A549 (cell line): ENCODE results near the gene AFF2. TPM values are rescaled to one million over a fixed set of nuclear protein-coding genes. Genes with fewer than 3 reads are reported as not detected.

Source experiments
- ATAC-seq, 2 experiments: fragments of 200-7000 bp in 1 of 2; fragments of >200 bp in 1 of 2; cut with Nextera tagmentation in 1 of 2; cut with Tn5 transposase in 1 of 2; 3 replicates each; pipeline versions ENCODE4 v1.8.0 to v1.9.1; 2018 to 2020; ENCODE audit warnings: mild to moderate bottlenecking in 1 of 2, moderate library complexity in 1 of 2
- CTCF ChIA-PET: fragments of 300-600 bp; sonication (Branson Sonifier 250); formaldehyde crosslinking; extraction: SDS; loops from one replicate; lab custom pipeline; 2021; ENCODE audit warnings: antibody characterized with exemption, inconsistent platforms; lab: Yijun Ruan, JAX
- POLR2A ChIA-PET: fragments of 350-600 bp; formaldehyde crosslinking; extraction: SDS; loops from one replicate; lab custom pipeline; 2021; ENCODE audit warnings: antibody characterized with exemption, inconsistent platforms; lab: Yijun Ruan, JAX
- DNase-seq, 2 experiments: peaks; one replicate each; pipeline versions ENCODE4 v3.0.0 to v3.0.0-alpha.2; 2011 to 2016; ENCODE audit warnings: low read depth in 1 of 2, low spot score in 1 of 2
- FAIRE-seq: peaks from 2 replicates; lab custom pipeline; 2011; peaks lifted over from hg19 to GRCh38; lab: Jason Lieb, UNC
- H3K27ac ChIP-seq, 2 experiments: fragments of >200 bp; sonication (Bioruptor Twin); formaldehyde crosslinking; 3 replicates each; pipeline ENCODE4 v1.5.1; 2016 to 2017
- H3K4me1 ChIP-seq: fragments of >200 bp; sonication (Bioruptor Twin); formaldehyde crosslinking; 3 replicates; pipeline ENCODE4 v1.6.1; 2016
- H3K4me2 ChIP-seq: fragments of >200 bp; sonication (Bioruptor Twin); formaldehyde crosslinking; 3 replicates; pipeline ENCODE4 v1.6.1; 2016
- H3K4me3 ChIP-seq: fragments of >200 bp; sonication (Bioruptor Twin); formaldehyde crosslinking; 3 replicates; pipeline ENCODE4 v1.5.1; 2016
- H3K9me3 ChIP-seq: fragments of >200 bp; sonication (Bioruptor Twin); formaldehyde crosslinking; 3 replicates; pipeline ENCODE4 v1.6.1; 2016
- BHLHE40 ChIP-seq: IDR thresholded peaks from 2 replicates; pipeline ENCODE4 v1.6.1; 2012; ENCODE audit warnings: low read depth, low read length, inconsistent platforms
- CEBPB ChIP-seq, 2 experiments: fragments of >200 bp in 1 of 2; sonication (Bioruptor Twin) in 1 of 2; formaldehyde crosslinking in 1 of 2; IDR thresholded peaks; 2 replicates each; pipeline ENCODE4 v1.6.1; 2012 to 2016
- CHD2 ChIP-seq: fragments of 150-350 bp; IDR thresholded peaks from 2 replicates; pipeline ENCODE4 v1.6.1; 2014; ENCODE audit warnings: low read length; ENCODE audit not compliant: partially characterized antibody
- EHF ChIP-seq: fragments of 250-450 bp; sonication (Bioruptor Pico); IDR thresholded peaks from 2 replicates; pipeline ENCODE4 v1.5.0; 2020; ENCODE audit warnings: mild to moderate bottlenecking
- FOSB ChIP-seq: fragments of 250-450 bp; sonication (Bioruptor Pico); IDR thresholded peaks from 2 replicates; pipeline ENCODE4 v1.5.0; 2020; ENCODE audit warnings: mild to moderate bottlenecking, moderate library complexity
- GATA3 ChIP-seq: IDR thresholded peaks from 2 replicates; pipeline ENCODE4 v1.6.1; 2012; ENCODE audit warnings: borderline replicate concordance
- HDAC2 ChIP-seq: fragments of 200-600 bp; sonication (generic); IDR thresholded peaks from 2 replicates; pipeline ENCODE4 v1.6.1; 2016
- HEYL ChIP-seq: fragments of 250-450 bp; sonication (Bioruptor Pico); IDR thresholded peaks from 2 replicates; pipeline ENCODE4 v1.8.0; 2021; ENCODE audit warnings: mild to moderate bottlenecking, moderate library complexity
- HOXB13 ChIP-seq: fragments of 250-450 bp; sonication (Bioruptor Pico); IDR thresholded peaks from 2 replicates; pipeline ENCODE4 v1.5.0; 2020; ENCODE audit warnings: low read depth, mild to moderate bottlenecking, moderate library complexity
- HOXB5 ChIP-seq: fragments of 250-450 bp; sonication (Bioruptor Pico); IDR thresholded peaks from 2 replicates; pipeline ENCODE4 v1.5.0; 2020; ENCODE audit warnings: mild to moderate bottlenecking, moderate library complexity
- JUN ChIP-seq, 2 experiments: fragments of >200 bp; sonication (Bioruptor Twin); formaldehyde crosslinking; IDR thresholded peaks; 2 replicates in 1 of 2; 3 replicates in 1 of 2; pipeline ENCODE4 v1.6.1; 2016 to 2017
- KDM1A ChIP-seq: fragments of 200-600 bp; sonication (generic); IDR thresholded peaks from 2 replicates; pipeline ENCODE4 v1.6.1; 2016; ENCODE audit warnings: low read depth, mild to moderate bottlenecking
- MAFK ChIP-seq: fragments of 450-650 bp; IDR thresholded peaks from 2 replicates; pipeline ENCODE4 v1.6.1; 2014; ENCODE audit not compliant: partially characterized antibody
- NR3C1 ChIP-seq: fragments of >200 bp; sonication (Bioruptor Twin); formaldehyde crosslinking; IDR thresholded peaks from 3 replicates; pipeline ENCODE4 v1.6.1; 2017
- POLR2A ChIP-seq: IDR thresholded peaks from 2 replicates; pipeline ENCODE4 v1.6.1; 2012; ENCODE audit warnings: mild to moderate bottlenecking, low read length
- RAD21 ChIP-seq, 2 experiments: fragments of >200 bp in 1 of 2; sonication (Bioruptor Twin) in 1 of 2; formaldehyde crosslinking in 1 of 2; IDR thresholded peaks in 1 of 2; conservative IDR thresholded peaks in 1 of 2; 2 replicates in 1 of 2; 3 replicates in 1 of 2; pipeline ENCODE4 v1.6.1; 2012 to 2018; ENCODE audit warnings: inconsistent platforms in 1 of 2
- RCOR1 ChIP-seq: fragments of 150-350 bp; IDR thresholded peaks from 2 replicates; pipeline ENCODE4 v1.6.1; 2014; ENCODE audit warnings: antibody characterized with exemption, low read length, low read depth
- SMC3 ChIP-seq: fragments of >200 bp; sonication (Bioruptor Twin); formaldehyde crosslinking; IDR thresholded peaks from 3 replicates; pipeline ENCODE4 v1.6.1; 2018; ENCODE audit warnings: inconsistent platforms
- TFCP2L1 ChIP-seq: fragments of 250-450 bp; sonication (Bioruptor Pico); IDR thresholded peaks from 2 replicates; pipeline ENCODE4 v1.5.0; 2021; ENCODE audit warnings: mild to moderate bottlenecking
- TP53 ChIP-seq: fragments of 250-450 bp; sonication (Bioruptor Pico); IDR thresholded peaks from 2 replicates; pipeline ENCODE4 v1.5.0; 2021; ENCODE audit warnings: mild to moderate bottlenecking, moderate library complexity
- ZC3H11A ChIP-seq: fragments of 450-650 bp; IDR thresholded peaks from 2 replicates; pipeline ENCODE4 v1.6.1; 2014; ENCODE audit warnings: antibody characterized with exemption, mild to moderate bottlenecking
- WGBS: methylation state at CpG from one replicate; pipeline ENCODE4 v1.1.6; 2017; ENCODE audit errors: missing lambda C conversion rate; 5-methylcytosine and 5-hydroxymethylcytosine counted together
- polyA plus RNA-seq, 4 experiments: library from polyadenylated mRNA; depleted of rRNA in 3 of 4; stranded (reverse); fragments of >200 nt; fragmentation: RNase III in 1 of 4; extraction: RNeasy Plus Mini Kit Qiagen cat#74134 plus additional on column Dnase treatment in 1 of 4; gene quantifications; 2 replicates in 3 of 4; 3 replicates in 1 of 4; pipeline ENCODE4 v1.2.3, GENCODE V29; 2011 to 2017
- TF ChIP-seq, protein P1 (sequence below): fragments of 250-450 bp; sonication (Bioruptor Pico); IDR thresholded peaks from 2 replicates; pipeline ENCODE4 v1.5.0; 2020; ENCODE audit warnings: low read depth, mild to moderate bottlenecking, moderate library complexity
- TF ChIP-seq, protein P2 (sequence below): fragments of >200 bp; sonication (Bioruptor Twin); formaldehyde crosslinking; IDR thresholded peaks from 2 replicates; pipeline ENCODE4 v1.6.1; 2016
- TF ChIP-seq, protein P3 (sequence below): IDR thresholded peaks from 2 replicates; pipeline ENCODE4 v1.6.1; 2012
- TF ChIP-seq, protein P4 (sequence below): IDR thresholded peaks from 2 replicates; pipeline ENCODE4 v1.6.1; 2012; ENCODE audit warnings: low read depth, borderline replicate concordance
- TF ChIP-seq, protein P5 (sequence below): fragments of 200-600 bp; sonication (generic); IDR thresholded peaks from 2 replicates; pipeline ENCODE4 v1.6.1; 2016; ENCODE audit warnings: antibody characterized with exemption, mild to moderate bottlenecking, moderate library complexity
- TF ChIP-seq, protein P6 (sequence below): fragments of >200 bp; sonication (Bioruptor Twin); formaldehyde crosslinking; IDR thresholded peaks from 3 replicates; pipeline ENCODE4 v1.6.1; 2016
- TF ChIP-seq, protein P7 (sequence below): IDR thresholded peaks from 2 replicates; pipeline ENCODE4 v1.6.1; 2012
- TF ChIP-seq, protein P8 (sequence below): fragments of 450-650 bp; IDR thresholded peaks from 2 replicates; pipeline ENCODE4 v1.6.1; 2014; ENCODE audit warnings: antibody characterized with exemption

AFF2 gene
- polyA plus RNA-seq, 2 of the 4 experiments (the other 2 are of a cell fraction), result 0.04 TPM; not detected in 1

DNA sequence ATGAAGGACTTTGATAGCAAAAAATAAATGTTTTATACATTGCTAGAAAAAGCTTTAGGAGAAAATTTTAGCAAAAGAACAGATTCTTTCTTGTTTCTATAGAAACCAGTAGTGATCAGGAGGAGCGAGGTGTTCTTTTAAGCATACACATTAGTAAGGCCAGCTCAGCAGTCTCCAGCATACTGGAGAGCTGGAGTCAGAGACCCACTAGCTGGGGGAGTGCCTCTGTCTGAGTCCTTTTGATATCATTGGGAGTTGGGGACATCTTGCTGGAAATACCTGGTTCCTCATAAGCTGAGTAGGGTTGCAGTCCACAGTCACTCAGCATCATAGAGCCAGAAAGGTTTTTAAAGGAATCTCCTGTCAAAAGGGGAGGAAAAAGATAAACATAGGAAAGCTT is 67.4 kb downstream of the AFF2 start:
- no peaks in the 10 kb centered on the region for H3K9me3 ChIP-seq
- ChIA-PET CTCF (no interaction called here), POLR2A (no interaction called here)
- no peak overlapping the region for H3K4me2 ChIP-seq
- no peak overlapping the region for H3K4me3 ChIP-seq
- H3K27ac ChIP-seq, result no peak overlapping the region
- ATAC-seq (no peak), FAIRE-seq (no peak), DNase-seq (no peak)
- WGBS, result 0% methylated on average over 1 of the region's 1 CpG
- TF ChIP-seq TP53 (CRISPR knock-in tag), result no peak
- no peak for TF ChIP-seq TFCP2L1
- no peak for TF ChIP-seq HOXB5 (CRISPR knock-in tag)
- TF ChIP-seq HDAC2, result no peak
- no peak for TF ChIP-seq RCOR1
- TF ChIP-seq JUN (IDR thresholded peaks at IDR 0.05), result no peak
- TF ChIP-seq SMC3, result no peak
- TF ChIP-seq HEYL, result no peak
- TF ChIP-seq POLR2A, result no peak
- no peak for TF ChIP-seq FOSB (CRISPR knock-in tag)
- TF ChIP-seq RAD21 (conservative IDR thresholded peaks at IDR 0.05 in 1 of 2, IDR thresholded peaks at IDR 0.05 in 1 of 2), result no peak
- TF ChIP-seq, protein P1, sequence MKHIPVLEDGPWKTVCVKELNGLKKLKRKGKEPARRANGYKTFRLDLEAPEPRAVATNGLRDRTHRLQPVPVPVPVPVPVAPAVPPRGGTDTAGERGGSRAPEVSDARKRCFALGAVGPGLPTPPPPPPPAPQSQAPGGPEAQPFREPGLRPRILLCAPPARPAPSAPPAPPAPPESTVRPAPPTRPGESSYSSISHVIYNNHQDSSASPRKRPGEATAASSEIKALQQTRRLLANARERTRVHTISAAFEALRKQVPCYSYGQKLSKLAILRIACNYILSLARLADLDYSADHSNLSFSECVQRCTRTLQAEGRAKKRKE, result no peak
- no peak for TF ChIP-seq CEBPB (IDR thresholded peaks at IDR 0.05)
- no peaks in the 10 kb centered on the region for H3K4me1 ChIP-seq

DNA sequence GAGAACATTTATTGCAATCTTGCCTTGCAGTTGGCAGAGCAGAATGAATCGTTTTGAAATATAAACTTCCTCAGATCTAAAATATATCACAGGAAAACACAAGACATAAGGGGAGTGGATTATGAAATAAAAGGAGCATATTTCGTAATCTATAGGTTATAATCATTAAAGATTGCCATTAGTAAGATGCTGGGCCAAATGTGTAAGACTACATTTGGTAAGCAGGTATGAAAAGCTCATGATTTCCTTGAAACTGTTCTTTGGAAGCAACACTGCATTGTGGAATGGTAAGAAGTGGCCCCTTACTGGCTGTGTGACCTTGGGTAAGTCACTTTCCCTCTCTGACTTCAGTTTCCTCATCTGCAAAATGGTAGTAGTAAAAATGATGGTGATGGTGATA is 68.3 kb downstream of the AFF2 start:
- DNase-seq, result no peak
- no peak overlapping the region for H3K27ac ChIP-seq
- H3K9me3 ChIP-seq, result no peaks in the 10 kb centered on the region
- no peaks in the 10 kb centered on the region for H3K4me1 ChIP-seq
- no peak overlapping the region for H3K4me2 ChIP-seq
- CTCF ChIA-PET, result no interaction called here
- peak; percentile 7 for FAIRE-seq
- TF ChIP-seq RCOR1, result no peak
- TF ChIP-seq HEYL, result no peak
- TF ChIP-seq, protein P2, sequence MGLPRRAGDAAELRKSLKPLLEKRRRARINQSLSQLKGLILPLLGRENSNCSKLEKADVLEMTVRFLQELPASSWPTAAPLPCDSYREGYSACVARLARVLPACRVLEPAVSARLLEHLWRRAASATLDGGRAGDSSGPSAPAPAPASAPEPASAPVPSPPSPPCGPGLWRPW, result no peak
- TF ChIP-seq GATA3, result no peak
- TF ChIP-seq MAFK, result no peak
- no peak for TF ChIP-seq HOXB13 (CRISPR knock-in tag)
- TF ChIP-seq, all 56 proteins: peak for 0
- no peak overlapping the region for H3K4me3 ChIP-seq
- 2% methylated on average over 2 of the region's 2 CpGs for WGBS
- ATAC-seq, result no peak
- POLR2A ChIA-PET, result no interaction called here

DNA sequence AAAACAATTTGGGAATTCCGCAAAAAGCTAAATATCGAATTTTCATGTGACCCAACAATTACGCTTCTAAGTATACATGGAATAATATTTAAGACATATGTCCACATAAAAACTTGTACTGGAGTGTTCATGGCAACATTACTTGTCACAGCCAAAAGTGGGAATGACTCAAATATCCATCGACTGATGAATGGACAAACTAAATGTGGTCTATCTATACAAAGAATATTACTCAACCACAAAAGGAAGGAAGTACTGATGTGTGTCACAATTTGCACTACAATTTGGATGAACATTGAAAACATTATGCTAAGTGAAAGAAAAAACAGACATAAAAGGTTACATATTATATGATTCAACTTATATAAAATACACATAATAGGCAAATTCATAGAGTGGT is 71.9 kb downstream of the AFF2 start:
- Histone ChIP-seq H3K9me3 (no peaks in the 10 kb centered on the region), H3K27ac (no peak overlapping the region), H3K4me2 (no peak overlapping the region), H3K4me1 (no peaks in the 10 kb centered on the region), H3K4me3 (no peak overlapping the region)
- ChIA-PET CTCF (no interaction called here), POLR2A (no interaction called here)
- ATAC-seq, result no peak
- no peak for DNase-seq
- no peak for FAIRE-seq
- WGBS, result 27% methylated on average over 4 of the region's 4 CpGs
- TF ChIP-seq KDM1A, result no peak
- no peak for TF ChIP-seq CHD2
- TF ChIP-seq, protein P3, sequence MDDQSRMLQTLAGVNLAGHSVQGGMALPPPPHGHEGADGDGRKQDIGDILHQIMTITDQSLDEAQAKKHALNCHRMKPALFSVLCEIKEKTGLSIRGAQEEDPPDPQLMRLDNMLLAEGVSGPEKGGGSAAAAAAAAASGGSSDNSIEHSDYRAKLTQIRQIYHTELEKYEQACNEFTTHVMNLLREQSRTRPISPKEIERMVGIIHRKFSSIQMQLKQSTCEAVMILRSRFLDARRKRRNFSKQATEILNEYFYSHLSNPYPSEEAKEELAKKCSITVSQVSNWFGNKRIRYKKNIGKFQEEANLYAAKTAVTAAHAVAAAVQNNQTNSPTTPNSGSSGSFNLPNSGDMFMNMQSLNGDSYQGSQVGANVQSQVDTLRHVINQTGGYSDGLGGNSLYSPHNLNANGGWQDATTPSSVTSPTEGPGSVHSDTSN, result no peak
- no peak for TF ChIP-seq EHF (CRISPR knock-in tag)
- no peak for TF ChIP-seq ZC3H11A
- TF ChIP-seq, protein P4, sequence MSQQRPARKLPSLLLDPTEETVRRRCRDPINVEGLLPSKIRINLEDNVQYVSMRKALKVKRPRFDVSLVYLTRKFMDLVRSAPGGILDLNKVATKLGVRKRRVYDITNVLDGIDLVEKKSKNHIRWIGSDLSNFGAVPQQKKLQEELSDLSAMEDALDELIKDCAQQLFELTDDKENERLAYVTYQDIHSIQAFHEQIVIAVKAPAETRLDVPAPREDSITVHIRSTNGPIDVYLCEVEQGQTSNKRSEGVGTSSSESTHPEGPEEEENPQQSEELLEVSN, result no peak
- TF ChIP-seq, protein P5, sequence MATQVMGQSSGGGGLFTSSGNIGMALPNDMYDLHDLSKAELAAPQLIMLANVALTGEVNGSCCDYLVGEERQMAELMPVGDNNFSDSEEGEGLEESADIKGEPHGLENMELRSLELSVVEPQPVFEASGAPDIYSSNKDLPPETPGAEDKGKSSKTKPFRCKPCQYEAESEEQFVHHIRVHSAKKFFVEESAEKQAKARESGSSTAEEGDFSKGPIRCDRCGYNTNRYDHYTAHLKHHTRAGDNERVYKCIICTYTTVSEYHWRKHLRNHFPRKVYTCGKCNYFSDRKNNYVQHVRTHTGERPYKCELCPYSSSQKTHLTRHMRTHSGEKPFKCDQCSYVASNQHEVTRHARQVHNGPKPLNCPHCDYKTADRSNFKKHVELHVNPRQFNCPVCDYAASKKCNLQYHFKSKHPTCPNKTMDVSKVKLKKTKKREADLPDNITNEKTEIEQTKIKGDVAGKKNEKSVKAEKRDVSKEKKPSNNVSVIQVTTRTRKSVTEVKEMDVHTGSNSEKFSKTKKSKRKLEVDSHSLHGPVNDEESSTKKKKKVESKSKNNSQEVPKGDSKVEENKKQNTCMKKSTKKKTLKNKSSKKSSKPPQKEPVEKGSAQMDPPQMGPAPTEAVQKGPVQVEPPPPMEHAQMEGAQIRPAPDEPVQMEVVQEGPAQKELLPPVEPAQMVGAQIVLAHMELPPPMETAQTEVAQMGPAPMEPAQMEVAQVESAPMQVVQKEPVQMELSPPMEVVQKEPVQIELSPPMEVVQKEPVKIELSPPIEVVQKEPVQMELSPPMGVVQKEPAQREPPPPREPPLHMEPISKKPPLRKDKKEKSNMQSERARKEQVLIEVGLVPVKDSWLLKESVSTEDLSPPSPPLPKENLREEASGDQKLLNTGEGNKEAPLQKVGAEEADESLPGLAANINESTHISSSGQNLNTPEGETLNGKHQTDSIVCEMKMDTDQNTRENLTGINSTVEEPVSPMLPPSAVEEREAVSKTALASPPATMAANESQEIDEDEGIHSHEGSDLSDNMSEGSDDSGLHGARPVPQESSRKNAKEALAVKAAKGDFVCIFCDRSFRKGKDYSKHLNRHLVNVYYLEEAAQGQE, result no peak
- TF ChIP-seq, protein P6, sequence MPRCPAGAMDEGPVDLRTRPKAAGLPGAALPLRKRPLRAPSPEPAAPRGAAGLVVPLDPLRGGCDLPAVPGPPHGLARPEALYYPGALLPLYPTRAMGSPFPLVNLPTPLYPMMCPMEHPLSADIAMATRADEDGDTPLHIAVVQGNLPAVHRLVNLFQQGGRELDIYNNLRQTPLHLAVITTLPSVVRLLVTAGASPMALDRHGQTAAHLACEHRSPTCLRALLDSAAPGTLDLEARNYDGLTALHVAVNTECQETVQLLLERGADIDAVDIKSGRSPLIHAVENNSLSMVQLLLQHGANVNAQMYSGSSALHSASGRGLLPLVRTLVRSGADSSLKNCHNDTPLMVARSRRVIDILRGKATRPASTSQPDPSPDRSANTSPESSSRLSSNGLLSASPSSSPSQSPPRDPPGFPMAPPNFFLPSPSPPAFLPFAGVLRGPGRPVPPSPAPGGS, result no peak
- TF ChIP-seq POLR2A, result no peak
- no peak for TF ChIP-seq BHLHE40
- TF ChIP-seq, protein P7, sequence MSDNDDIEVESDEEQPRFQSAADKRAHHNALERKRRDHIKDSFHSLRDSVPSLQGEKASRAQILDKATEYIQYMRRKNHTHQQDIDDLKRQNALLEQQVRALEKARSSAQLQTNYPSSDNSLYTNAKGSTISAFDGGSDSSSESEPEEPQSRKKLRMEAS, result no peak
- TF ChIP-seq GATA3, result no peak
- TF ChIP-seq NR3C1, result no peak
- no peak for TF ChIP-seq HOXB13 (CRISPR knock-in tag)
- no peak for TF ChIP-seq MAFK
- TF ChIP-seq, protein P8, sequence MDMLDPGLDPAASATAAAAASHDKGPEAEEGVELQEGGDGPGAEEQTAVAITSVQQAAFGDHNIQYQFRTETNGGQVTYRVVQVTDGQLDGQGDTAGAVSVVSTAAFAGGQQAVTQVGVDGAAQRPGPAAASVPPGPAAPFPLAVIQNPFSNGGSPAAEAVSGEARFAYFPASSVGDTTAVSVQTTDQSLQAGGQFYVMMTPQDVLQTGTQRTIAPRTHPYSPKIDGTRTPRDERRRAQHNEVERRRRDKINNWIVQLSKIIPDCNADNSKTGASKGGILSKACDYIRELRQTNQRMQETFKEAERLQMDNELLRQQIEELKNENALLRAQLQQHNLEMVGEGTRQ, result no peak
- TF ChIP-seq JUN (IDR thresholded peaks at IDR 0.05), result no peak
